ENCODE data around the gene KIAA2012.

GRCh38 chr2:202113571-202114142 lies 40.6 kb downstream of the KIAA2012 start:
- TF ChIP-seq, protein P1, sequence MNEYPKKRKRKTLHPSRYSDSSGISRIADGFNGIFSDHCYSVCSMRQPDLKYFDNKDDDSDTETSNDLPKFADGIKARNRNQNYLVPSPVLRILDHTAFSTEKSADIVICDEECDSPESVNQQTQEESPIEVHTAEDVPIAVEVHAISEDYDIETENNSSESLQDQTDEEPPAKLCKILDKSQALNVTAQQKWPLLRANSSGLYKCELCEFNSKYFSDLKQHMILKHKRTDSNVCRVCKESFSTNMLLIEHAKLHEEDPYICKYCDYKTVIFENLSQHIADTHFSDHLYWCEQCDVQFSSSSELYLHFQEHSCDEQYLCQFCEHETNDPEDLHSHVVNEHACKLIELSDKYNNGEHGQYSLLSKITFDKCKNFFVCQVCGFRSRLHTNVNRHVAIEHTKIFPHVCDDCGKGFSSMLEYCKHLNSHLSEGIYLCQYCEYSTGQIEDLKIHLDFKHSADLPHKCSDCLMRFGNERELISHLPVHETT (tag by site-specific recombination; IDR thresholded peaks at IDR 0.05): no peak
- no peak for TF ChIP-seq PATZ1 (tag by site-specific recombination; IDR thresholded peaks at IDR 0.05)
- TF ChIP-seq, protein P2, sequence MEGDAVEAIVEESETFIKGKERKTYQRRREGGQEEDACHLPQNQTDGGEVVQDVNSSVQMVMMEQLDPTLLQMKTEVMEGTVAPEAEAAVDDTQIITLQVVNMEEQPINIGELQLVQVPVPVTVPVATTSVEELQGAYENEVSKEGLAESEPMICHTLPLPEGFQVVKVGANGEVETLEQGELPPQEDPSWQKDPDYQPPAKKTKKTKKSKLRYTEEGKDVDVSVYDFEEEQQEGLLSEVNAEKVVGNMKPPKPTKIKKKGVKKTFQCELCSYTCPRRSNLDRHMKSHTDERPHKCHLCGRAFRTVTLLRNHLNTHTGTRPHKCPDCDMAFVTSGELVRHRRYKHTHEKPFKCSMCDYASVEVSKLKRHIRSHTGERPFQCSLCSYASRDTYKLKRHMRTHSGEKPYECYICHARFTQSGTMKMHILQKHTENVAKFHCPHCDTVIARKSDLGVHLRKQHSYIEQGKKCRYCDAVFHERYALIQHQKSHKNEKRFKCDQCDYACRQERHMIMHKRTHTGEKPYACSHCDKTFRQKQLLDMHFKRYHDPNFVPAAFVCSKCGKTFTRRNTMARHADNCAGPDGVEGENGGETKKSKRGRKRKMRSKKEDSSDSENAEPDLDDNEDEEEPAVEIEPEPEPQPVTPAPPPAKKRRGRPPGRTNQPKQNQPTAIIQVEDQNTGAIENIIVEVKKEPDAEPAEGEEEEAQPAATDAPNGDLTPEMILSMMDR (tag by site-specific recombination; IDR thresholded peaks at IDR 0.05): no peak
- no peak for TF ChIP-seq GLIS2 (tag by site-specific recombination; IDR thresholded peaks at IDR 0.05)
- no peak for TF ChIP-seq ZNF133 (tag by site-specific recombination; IDR thresholded peaks at IDR 0.05)
- TF ChIP-seq ZNF530 (tag by site-specific recombination; IDR thresholded peaks at IDR 0.05; ENCODE audit: low read depth): no peak
- no peak for TF ChIP-seq BCL11B (tag by site-specific recombination; IDR thresholded peaks at IDR 0.05; ENCODE audit: low read depth)
- no peak for TF ChIP-seq SETDB1 (IDR thresholded peaks at IDR 0.05; ENCODE audit: insufficient read length, low read length)
- TF ChIP-seq ZNF341 (tag by site-specific recombination; IDR thresholded peaks at IDR 0.05; ENCODE audit: low read depth): no peak
- TF ChIP-seq KLF16 (tag by site-specific recombination; IDR thresholded peaks at IDR 0.05): no peak
